Measurements from ENCODE around the gene VPS37C.

Gene VPS37C

DNA sequence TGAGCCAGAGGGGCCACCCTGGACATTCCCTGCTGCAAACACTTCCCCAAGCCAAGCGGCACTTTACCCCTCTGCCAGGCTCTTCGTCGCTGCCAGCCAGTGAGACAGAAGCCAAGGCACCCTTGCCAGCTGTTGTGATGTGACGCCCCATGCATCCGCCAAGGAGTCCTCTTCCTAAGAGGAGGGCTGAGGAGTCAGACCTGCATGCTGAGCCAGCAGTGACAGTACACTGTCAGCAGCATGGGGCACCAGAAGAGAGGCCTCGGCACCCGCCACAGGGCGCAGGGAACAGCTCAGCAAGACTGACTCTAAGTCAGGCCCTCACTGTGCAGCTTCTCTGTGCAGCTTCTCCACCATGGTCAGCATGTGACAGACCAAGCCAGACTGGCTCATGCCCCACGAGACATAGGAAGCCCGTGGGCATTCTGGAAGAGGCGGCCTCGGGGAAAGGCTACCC is 26.4 kb downstream of the VPS37C start:
- H2AFZ ChIP-seq (ENCODE audit: low read depth), result no peak overlapping the region
- H3K79me2 ChIP-seq (ENCODE audit: insufficient read depth, low read depth), result no peaks in the 10 kb centered on the region
- no peak overlapping the region for H3K4me3 ChIP-seq (IDR thresholded peaks at IDR 0.05; ENCODE audit: insufficient read depth, low read depth, low read length)
- no peak overlapping the region for H3K9ac ChIP-seq
- H3K27me3 ChIP-seq (ENCODE audit: insufficient read depth, low read depth), result no peaks in the 10 kb centered on the region
- no peak overlapping the region for H3K4me2 ChIP-seq
- H3K4me1 ChIP-seq (ENCODE audit: low read depth, poor library complexity, severe bottlenecking), result peaks cover 22% of the 10 kb centered on the region
- H3K27ac ChIP-seq, result no peak overlapping the region
- H3K36me3 ChIP-seq (ENCODE audit: insufficient read depth), result no peaks in the 10 kb centered on the region
- TF ChIP-seq, protein P1, sequence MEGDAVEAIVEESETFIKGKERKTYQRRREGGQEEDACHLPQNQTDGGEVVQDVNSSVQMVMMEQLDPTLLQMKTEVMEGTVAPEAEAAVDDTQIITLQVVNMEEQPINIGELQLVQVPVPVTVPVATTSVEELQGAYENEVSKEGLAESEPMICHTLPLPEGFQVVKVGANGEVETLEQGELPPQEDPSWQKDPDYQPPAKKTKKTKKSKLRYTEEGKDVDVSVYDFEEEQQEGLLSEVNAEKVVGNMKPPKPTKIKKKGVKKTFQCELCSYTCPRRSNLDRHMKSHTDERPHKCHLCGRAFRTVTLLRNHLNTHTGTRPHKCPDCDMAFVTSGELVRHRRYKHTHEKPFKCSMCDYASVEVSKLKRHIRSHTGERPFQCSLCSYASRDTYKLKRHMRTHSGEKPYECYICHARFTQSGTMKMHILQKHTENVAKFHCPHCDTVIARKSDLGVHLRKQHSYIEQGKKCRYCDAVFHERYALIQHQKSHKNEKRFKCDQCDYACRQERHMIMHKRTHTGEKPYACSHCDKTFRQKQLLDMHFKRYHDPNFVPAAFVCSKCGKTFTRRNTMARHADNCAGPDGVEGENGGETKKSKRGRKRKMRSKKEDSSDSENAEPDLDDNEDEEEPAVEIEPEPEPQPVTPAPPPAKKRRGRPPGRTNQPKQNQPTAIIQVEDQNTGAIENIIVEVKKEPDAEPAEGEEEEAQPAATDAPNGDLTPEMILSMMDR (conservative IDR thresholded peaks at IDR 0.05; ENCODE audit: low read depth, low read length), result no peak
- no peaks in the 10 kb centered on the region for H4K20me1 ChIP-seq (ENCODE audit: insufficient read depth)

DNA sequence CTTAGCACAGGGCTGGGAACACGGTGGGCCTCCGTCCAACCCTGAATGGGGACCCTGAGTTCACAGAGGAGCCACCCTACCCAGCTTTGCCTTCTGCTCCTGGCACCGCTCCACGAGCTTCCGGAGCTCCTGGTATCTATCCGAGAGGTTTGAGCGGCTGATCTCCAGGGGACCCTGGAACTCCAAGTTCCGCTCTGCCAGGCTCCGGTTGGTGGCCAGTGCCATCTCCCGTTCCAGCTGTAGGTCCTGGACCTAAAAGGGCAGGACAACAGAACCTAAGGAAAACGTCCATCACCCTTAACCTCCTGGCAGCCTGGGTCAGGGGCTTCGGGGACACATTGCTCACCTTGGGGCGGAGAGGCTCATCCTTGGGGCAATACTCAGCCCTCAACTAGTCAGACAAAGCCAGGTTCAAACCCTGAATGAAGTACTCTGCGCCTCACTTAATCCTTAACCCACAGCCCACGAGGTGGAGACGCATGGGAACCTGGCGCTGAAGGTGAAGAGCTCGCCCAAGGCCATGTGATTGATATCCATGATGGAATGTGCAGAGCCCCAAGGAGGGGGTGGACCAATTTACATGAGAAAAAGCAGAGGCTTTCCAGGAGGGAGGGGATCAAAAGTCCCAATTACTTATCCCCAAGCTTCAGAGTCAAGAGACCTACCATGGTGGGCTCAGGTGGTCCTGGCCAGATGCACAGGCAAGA is 27.1 kb downstream of the VPS37C start:
- Histone ChIP-seq H3K27me3 (ENCODE audit: insufficient read depth, low read depth) (no peaks in the 10 kb centered on the region), H3K36me3 (ENCODE audit: insufficient read depth) (no peaks in the 10 kb centered on the region), H2AFZ (ENCODE audit: low read depth) (no peak overlapping the region), H3K4me2 (no peak overlapping the region), H3K4me3 (IDR thresholded peaks at IDR 0.05; ENCODE audit: insufficient read depth, low read depth, low read length) (no peak overlapping the region), H3K4me1 (ENCODE audit: low read depth, poor library complexity, severe bottlenecking) (peaks cover 21% of the 10 kb centered on the region), H3K9ac (no peak overlapping the region), H4K20me1 (ENCODE audit: insufficient read depth) (no peaks in the 10 kb centered on the region), H3K27ac (no peak overlapping the region), H3K79me2 (ENCODE audit: insufficient read depth, low read depth) (no peaks in the 10 kb centered on the region)
- TF ChIP-seq, protein P1 (conservative IDR thresholded peaks at IDR 0.05; ENCODE audit: low read depth, low read length), result no peak

DNA sequence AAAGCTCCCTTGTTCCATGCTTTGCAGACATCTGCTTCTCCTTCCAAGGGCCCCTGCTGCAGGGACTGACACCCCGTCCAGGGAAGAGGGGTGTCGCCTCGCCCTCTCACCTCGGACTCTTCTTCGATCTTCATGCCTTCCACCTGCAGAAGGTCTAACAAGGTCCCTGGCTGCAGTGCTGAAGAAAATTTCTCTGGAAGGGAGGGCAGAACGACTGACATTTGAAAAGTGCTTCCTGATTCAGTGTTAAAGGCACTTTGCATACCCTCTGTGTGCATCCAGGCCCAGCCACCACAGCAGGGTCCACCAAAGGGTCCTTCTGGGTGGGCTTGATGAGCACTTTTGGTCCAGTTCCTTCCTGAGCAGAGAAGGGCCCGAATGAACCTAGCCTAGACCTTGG is 28.1 kb downstream of the VPS37C start:
- Histone ChIP-seq H3K27me3 (ENCODE audit: insufficient read depth, low read depth) (no peaks in the 10 kb centered on the region), H3K4me2 (no peak overlapping the region), H3K79me2 (ENCODE audit: insufficient read depth, low read depth) (no peaks in the 10 kb centered on the region), H4K20me1 (ENCODE audit: insufficient read depth) (no peaks in the 10 kb centered on the region), H3K9ac (no peak overlapping the region), H3K4me1 (ENCODE audit: low read depth, poor library complexity, severe bottlenecking) (peaks cover 15% of the 10 kb centered on the region), H2AFZ (ENCODE audit: low read depth) (no peak overlapping the region), H3K36me3 (ENCODE audit: insufficient read depth) (no peaks in the 10 kb centered on the region), H3K4me3 (IDR thresholded peaks at IDR 0.05; ENCODE audit: insufficient read depth, low read depth, low read length) (no peak overlapping the region), H3K27ac (no peak overlapping the region)
- TF ChIP-seq, protein P1 (conservative IDR thresholded peaks at IDR 0.05; ENCODE audit: low read depth, low read length), result no peak

DNA sequence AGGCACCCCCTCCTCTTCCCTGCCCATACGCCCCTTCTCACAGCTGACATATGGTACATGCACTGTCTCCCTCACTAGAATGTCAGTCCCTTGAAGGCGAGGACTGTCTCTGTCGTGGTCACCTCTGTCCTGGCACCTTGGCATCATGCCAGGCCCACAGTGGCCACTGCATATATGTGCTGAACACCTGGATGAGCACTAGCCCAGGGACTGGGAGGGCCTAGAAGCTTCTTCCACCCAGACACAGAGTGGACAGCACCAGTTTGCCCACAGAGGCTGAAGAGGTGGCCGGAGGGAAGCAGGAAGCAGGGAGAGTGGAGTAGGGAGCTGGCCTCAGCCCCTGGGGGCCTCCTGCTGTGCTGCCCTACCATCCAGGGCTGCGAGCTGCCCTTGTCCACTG is 28.6 kb downstream of the VPS37C start:
- H4K20me1 ChIP-seq (ENCODE audit: insufficient read depth), result no peaks in the 10 kb centered on the region
- no peak overlapping the region for H2AFZ ChIP-seq (ENCODE audit: low read depth)
- H3K4me1 ChIP-seq (ENCODE audit: low read depth, poor library complexity, severe bottlenecking), result peaks cover 15% of the 10 kb centered on the region
- no peak overlapping the region for H3K4me3 ChIP-seq (IDR thresholded peaks at IDR 0.05; ENCODE audit: insufficient read depth, low read depth, low read length)
- no peaks in the 10 kb centered on the region for H3K36me3 ChIP-seq (ENCODE audit: insufficient read depth)
- no peak overlapping the region for H3K4me2 ChIP-seq
- no peaks in the 10 kb centered on the region for H3K79me2 ChIP-seq (ENCODE audit: insufficient read depth, low read depth)
- no peak overlapping the region for H3K9ac ChIP-seq
- no peak overlapping the region for H3K27ac ChIP-seq
- TF ChIP-seq, protein P1 (conservative IDR thresholded peaks at IDR 0.05; ENCODE audit: low read depth, low read length), result no peak
- no peaks in the 10 kb centered on the region for H3K27me3 ChIP-seq (ENCODE audit: insufficient read depth, low read depth)
